ENCODE results near the gene TMEM37.

DNA sequence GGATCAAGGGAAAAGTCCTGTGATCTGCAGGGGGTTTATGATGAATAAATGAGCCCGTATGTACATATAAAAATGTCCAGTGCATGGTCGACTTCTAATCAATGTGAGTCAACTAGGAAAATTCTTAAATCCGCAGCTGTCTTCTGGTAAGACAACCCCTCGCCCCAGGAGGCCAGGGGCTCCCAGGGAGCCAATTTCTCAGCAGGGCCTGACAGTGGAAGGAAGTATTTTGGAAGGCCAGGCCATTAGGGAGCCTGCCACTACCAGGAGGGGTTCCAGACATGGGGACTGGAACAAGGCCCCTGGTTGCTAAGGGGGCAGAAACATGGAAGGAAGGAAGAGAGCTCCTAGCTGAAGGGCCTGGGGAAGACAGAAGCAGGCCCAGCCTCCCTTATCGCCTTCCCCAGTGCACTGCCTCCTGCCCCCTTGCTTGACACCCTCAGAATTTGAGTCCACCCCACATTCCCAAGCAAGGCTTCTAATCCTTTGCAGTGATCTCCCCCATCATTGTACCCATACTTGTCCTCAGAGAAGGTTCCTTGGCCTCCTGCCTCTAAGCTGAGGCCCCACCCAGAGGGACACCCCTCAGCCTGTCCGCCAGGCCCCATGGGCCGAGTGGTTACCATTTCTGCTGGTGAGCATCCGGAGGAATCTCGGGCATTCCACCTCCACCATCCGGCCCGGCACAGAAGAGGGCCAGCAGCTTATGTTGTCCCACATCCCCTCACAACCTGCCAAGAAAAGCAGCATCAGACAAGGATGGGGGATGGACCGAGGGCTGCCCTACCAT is 46.7 kb downstream of the TMEM37 start:
- no peak for TF ChIP-seq CTCF (IDR thresholded peaks at IDR 0.05)
- TF ChIP-seq POLR2A (IDR thresholded peaks at IDR 0.05) = no peak
- TF ChIP-seq POLR2AphosphoS5 (IDR thresholded peaks at IDR 0.05) = no peak
